Endodermal cell (in vitro differentiated cells): ENCODE measurements around the gene LLCFC1. TPM values are rescaled to one million over a fixed set of nuclear protein-coding genes. Genes with fewer than 3 reads are reported as not detected.

Experiments used
- DNase-seq: peaks from one replicate; pipeline ENCODE4 v3.0.0-alpha.2; 2017
- H3K27ac ChIP-seq: 2 replicates; pipeline ENCODE4 v1.5.1; 2013; ENCODE audit warnings: mild to moderate bottlenecking, low read depth, low read length, moderate library complexity
- H3K27me3 ChIP-seq: 2 replicates; pipeline ENCODE4 v1.6.1; 2013; ENCODE audit warnings: mild to moderate bottlenecking, low read length, moderate library complexity; ENCODE audit not compliant: insufficient read depth, control insufficient read depth, poor library complexity, severe bottlenecking
- H3K36me3 ChIP-seq: 2 replicates; pipeline ENCODE4 v1.7.0; 2013; ENCODE audit warnings: mild to moderate bottlenecking, low read length, moderate library complexity; ENCODE audit not compliant: control insufficient read depth, insufficient read depth
- H3K4me1 ChIP-seq: one replicate; pipeline ENCODE4 v1.7.0; 2013; ENCODE audit warnings: low read length; ENCODE audit not compliant: control insufficient read depth, insufficient read depth
- H3K4me3 ChIP-seq: 2 replicates; pipeline ENCODE4 v1.5.1; 2013; ENCODE audit warnings: mild to moderate bottlenecking, low read length, moderate library complexity
- H3K9ac ChIP-seq: 2 replicates; pipeline ENCODE4 v1.6.1; 2013; ENCODE audit warnings: mild to moderate bottlenecking, low read length, moderate library complexity; ENCODE audit not compliant: poor library complexity, severe bottlenecking; ENCODE audit errors: extremely low read depth
- H3K9me3 ChIP-seq: 2 replicates; pipeline ENCODE4 v1.6.1; 2013; ENCODE audit warnings: mild to moderate bottlenecking, low read length, moderate library complexity; ENCODE audit not compliant: control insufficient read depth
- H3K27ac Mint-ChIP-seq: 2 replicates; pipeline ENCODE4 v1.8.0; 2020; ENCODE audit warnings: mixed read lengths
- H3K27me3 Mint-ChIP-seq: 2 replicates; pipeline ENCODE4 v1.8.0; 2021; ENCODE audit warnings: mild to moderate bottlenecking, mixed read lengths; ENCODE audit not compliant: insufficient read depth
- H3K36me3 Mint-ChIP-seq: 2 replicates; pipeline ENCODE4 v1.8.0; 2020; ENCODE audit warnings: low read depth, mixed read lengths
- H3K4me1 Mint-ChIP-seq: 2 replicates; pipeline ENCODE4 v1.8.0; 2020; ENCODE audit warnings: mixed read lengths
- H3K4me3 Mint-ChIP-seq: 2 replicates; pipeline ENCODE4 v1.8.0; 2020; ENCODE audit warnings: mild to moderate bottlenecking, moderate library complexity, mixed read lengths
- H3K9me3 Mint-ChIP-seq: 2 replicates; pipeline ENCODE4 v1.8.0; 2020; ENCODE audit warnings: mild to moderate bottlenecking, mixed read lengths
- WGBS, 2 experiments: methylation state at CpG; one replicate each; pipeline versions ENCODE4 v1.1.5 to v1.1.7; 2013; ENCODE audit warnings: missing lambda C conversion rate in 2 of 2, mixed read lengths in 1 of 2; ENCODE audit not compliant: insufficient coverage in 1 of 2, insufficient read length in 1 of 2; 5-methylcytosine and 5-hydroxymethylcytosine counted together
- total RNA-seq, 2 donors: library from RNA; stranded (reverse); fragmentation: NEBNext Ultra II Directional in 1 of 2; extraction: Animal tissue kit (Norgen Biotek cat#: 25700) in 1 of 2; gene quantifications; 2 replicates in 1 of 2; 3 replicates in 1 of 2; pipeline ENCODE4 v1.2.1, GENCODE V29; 2021
- TF ChIP-seq, protein P1 (sequence below): fragments of 200-600 bp; sonication (generic); conservative IDR thresholded peaks from 2 replicates; pipeline ENCODE4 v1.5.0; 2021; ENCODE audit warnings: antibody characterized with exemption, mild to moderate bottlenecking

LLCFC1 gene
- total RNA-seq, 2 donors from 2014 or later = not detected

DNA sequence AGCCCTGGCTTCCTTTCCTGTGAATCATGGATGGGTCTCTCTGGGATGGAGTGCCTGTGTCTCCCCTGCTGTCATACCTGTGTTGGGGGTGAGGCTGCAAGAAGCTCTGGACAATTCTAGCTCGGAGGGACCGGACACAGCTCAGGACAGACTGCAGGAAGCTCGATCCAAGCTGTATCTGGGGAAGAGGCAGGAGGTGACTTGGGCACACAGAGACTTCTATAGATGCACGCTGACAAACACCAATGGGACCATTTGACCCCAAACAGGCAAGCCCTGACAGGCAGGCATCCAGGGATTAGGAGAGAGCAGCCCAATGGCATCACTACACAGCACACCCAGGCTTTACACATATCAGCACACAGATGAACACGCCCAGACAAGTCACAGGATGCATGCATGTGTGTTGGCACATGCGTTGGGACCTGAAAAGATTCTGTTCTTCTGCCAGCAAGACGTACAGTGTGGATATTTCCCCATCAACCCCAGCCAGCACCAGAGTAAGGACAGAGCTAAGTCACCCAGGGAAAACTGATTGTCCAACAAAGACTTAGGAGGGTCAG lies 4.5 kb downstream of the LLCFC1 start:
- no peak overlapping the region for H3K4me3 Mint-ChIP-seq
- H3K9me3 ChIP-seq = no peaks in the 10 kb centered on the region
- H3K4me3 ChIP-seq = no peak overlapping the region
- peaks cover 81% of the 10 kb centered on the region for H3K36me3 Mint-ChIP-seq
- TF ChIP-seq, protein P1, sequence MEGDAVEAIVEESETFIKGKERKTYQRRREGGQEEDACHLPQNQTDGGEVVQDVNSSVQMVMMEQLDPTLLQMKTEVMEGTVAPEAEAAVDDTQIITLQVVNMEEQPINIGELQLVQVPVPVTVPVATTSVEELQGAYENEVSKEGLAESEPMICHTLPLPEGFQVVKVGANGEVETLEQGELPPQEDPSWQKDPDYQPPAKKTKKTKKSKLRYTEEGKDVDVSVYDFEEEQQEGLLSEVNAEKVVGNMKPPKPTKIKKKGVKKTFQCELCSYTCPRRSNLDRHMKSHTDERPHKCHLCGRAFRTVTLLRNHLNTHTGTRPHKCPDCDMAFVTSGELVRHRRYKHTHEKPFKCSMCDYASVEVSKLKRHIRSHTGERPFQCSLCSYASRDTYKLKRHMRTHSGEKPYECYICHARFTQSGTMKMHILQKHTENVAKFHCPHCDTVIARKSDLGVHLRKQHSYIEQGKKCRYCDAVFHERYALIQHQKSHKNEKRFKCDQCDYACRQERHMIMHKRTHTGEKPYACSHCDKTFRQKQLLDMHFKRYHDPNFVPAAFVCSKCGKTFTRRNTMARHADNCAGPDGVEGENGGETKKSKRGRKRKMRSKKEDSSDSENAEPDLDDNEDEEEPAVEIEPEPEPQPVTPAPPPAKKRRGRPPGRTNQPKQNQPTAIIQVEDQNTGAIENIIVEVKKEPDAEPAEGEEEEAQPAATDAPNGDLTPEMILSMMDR = no peak
- H3K9me3 Mint-ChIP-seq = no peaks in the 10 kb centered on the region
- H3K27me3 ChIP-seq = no peaks in the 10 kb centered on the region
- WGBS, 2 experiments = 84 to 88% methylated on average over 6 to 7 of the region's 7 CpGs
- H3K4me1 Mint-ChIP-seq = peaks cover 3% of the 10 kb centered on the region
- no peaks in the 10 kb centered on the region for H3K4me1 ChIP-seq
- no peak overlapping the region for H3K27ac Mint-ChIP-seq
- H3K27me3 Mint-ChIP-seq = no peaks in the 10 kb centered on the region
- no peak for DNase-seq
- H3K27ac ChIP-seq = no peak overlapping the region
- H3K36me3 ChIP-seq = no peaks in the 10 kb centered on the region
- H3K9ac ChIP-seq = no peak overlapping the region

DNA sequence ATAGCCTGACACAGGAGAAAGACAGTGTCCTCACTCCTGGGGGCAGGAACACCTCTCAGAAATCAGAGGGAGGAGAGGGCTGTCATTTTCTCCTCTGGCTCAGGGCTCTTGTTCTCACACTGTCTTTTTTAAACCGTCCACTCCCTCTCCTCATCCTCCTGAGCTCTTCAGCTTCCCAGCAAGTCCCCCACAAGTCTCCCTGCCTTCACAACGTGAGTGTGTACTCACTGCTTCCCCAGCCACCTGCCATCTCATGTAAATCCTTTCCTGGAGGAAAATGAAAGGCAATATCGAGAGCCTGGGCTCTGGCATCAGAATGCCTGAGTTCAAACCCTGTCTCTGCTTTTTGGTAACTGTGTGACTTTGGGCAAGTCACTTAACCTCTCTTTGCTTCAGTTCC lies 5.7 kb downstream of the LLCFC1 start:
- Histone ChIP-seq H3K27ac (no peak overlapping the region), H3K27me3 (no peaks in the 10 kb centered on the region), H3K4me3 (no peak overlapping the region), H3K36me3 (no peaks in the 10 kb centered on the region), H3K9ac (no peak overlapping the region), H3K9me3 (no peaks in the 10 kb centered on the region), H3K4me1 (no peaks in the 10 kb centered on the region)
- DNase-seq = no peak
- no peaks in the 10 kb centered on the region for H3K27me3 Mint-ChIP-seq
- H3K36me3 Mint-ChIP-seq = peaks cover 88% of the 10 kb centered on the region
- H3K27ac Mint-ChIP-seq = no peak overlapping the region
- no peaks in the 10 kb centered on the region for H3K9me3 Mint-ChIP-seq
- WGBS, 2 experiments = 90 to 100% methylated on average over 1 to 3 of the region's 3 CpGs
- TF ChIP-seq, protein P1 = no peak
- peaks cover 8% of the 10 kb centered on the region for H3K4me1 Mint-ChIP-seq
- no peak overlapping the region for H3K4me3 Mint-ChIP-seq

DNA sequence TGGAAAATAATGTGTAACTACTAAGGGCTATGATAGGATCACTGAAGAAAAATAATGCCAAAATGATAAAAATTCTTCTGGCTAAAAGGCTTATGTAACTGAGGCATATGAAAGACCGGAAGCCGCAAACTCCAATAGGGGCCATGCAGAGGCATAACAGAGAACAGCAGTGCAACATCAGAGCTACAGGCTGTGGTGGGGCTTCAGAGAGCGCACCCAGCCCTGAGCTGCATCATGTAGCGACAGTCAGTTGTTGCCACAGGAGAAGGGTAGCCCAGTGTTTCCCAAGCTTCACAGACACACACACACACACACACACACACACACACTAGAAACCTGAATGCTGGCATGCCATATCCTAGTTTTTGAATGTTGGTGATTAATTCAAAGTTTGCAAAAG lies 9.3 kb downstream of the LLCFC1 start:
- Histone ChIP-seq H3K4me3 (no peak overlapping the region), H3K4me1 (no peaks in the 10 kb centered on the region), H3K36me3 (peaks cover 1% of the 10 kb centered on the region), H3K27me3 (no peaks in the 10 kb centered on the region), H3K9me3 (no peaks in the 10 kb centered on the region), H3K27ac (no peak overlapping the region), H3K9ac (no peak overlapping the region)
- Mint-ChIP-seq H3K36me3 (peaks cover 87% of the 10 kb centered on the region), H3K27me3 (no peaks in the 10 kb centered on the region), H3K4me1 (peaks cover 20% of the 10 kb centered on the region), H3K27ac (no peak overlapping the region), H3K9me3 (no peaks in the 10 kb centered on the region), H3K4me3 (no peak overlapping the region)
- WGBS, 2 experiments = 94 to 100% methylated on average over 2 to 4 of the region's 4 CpGs
- TF ChIP-seq, protein P1 = no peak
- DNase-seq = no peak
